IMR-90 (cell line): ENCODE results near the gene MRTFB. TPM values are rescaled to one million over a fixed set of nuclear protein-coding genes. Genes with fewer than 3 reads are reported as not detected.

ENCODE experiments used
- ATAC-seq: fragments of 200-7000 bp; cut with Tn5 transposase; 2 replicates; pipeline ENCODE4 v1.9.1; 2020; ENCODE audit warnings: low read depth, mild to moderate bottlenecking, moderate library complexity
- BruUV-seq: library from RNA; stranded (reverse); fragments of 400-500 nt; replicated peaks from 2 replicates; lab custom pipeline; 2021; lab: Mats Ljungman, UMichigan
- CTCF ChIA-PET: fragments of 300-600 bp; formaldehyde crosslinking; extraction: SDS; loops from one replicate; lab custom pipeline; 2021; ENCODE audit warnings: antibody characterized with exemption; lab: Yijun Ruan, JAX
- POLR2A ChIA-PET: fragments of 300-600 bp; sonication (Branson Sonifier 250); formaldehyde crosslinking; loops from one replicate; lab custom pipeline; 2022; ENCODE audit warnings: antibody characterized with exemption; ENCODE audit not compliant: unreplicated experiment; lab: Charles Lee
- DNase-seq: peaks from one replicate; pipeline ENCODE4 v3.0.0; 2013
- H2AFZ ChIP-seq: replicated peaks from 2 replicates; pipeline ENCODE3; 2013; ENCODE audit warnings: low read length, mild to moderate bottlenecking; ENCODE audit not compliant: poor library complexity
- H2AK5ac ChIP-seq: 2 replicates; pipeline ENCODE4 v1.6.1; 2013; ENCODE audit warnings: low read depth, low read length, inconsistent platforms
- H2AK9ac ChIP-seq: replicated peaks from 2 replicates; pipeline ENCODE3; 2013; ENCODE audit warnings: mild to moderate bottlenecking, low read depth, low read length, moderate library complexity; ENCODE audit not compliant: poor library complexity
- H2BK120ac ChIP-seq: 2 replicates; pipeline ENCODE4 v1.6.1; 2013; ENCODE audit warnings: low read depth, low read length, inconsistent platforms
- H2BK15ac ChIP-seq: 3 replicates; pipeline ENCODE4 v1.6.1; 2013; ENCODE audit warnings: low read depth, low read length, inconsistent platforms
- H2BK20ac ChIP-seq: 2 replicates; pipeline ENCODE4 v1.6.1; 2013; ENCODE audit warnings: low read depth, mild to moderate bottlenecking, inconsistent platforms, low read length, moderate library complexity
- H2BK5ac ChIP-seq: 2 replicates; pipeline ENCODE4 v1.6.1; 2013; ENCODE audit warnings: mild to moderate bottlenecking, low read depth, low read length, inconsistent platforms; ENCODE audit not compliant: poor library complexity, severe bottlenecking
- H3K14ac ChIP-seq: replicated peaks from 2 replicates; pipeline ENCODE4 v1.6.1; 2013; ENCODE audit warnings: low read depth, low read length, inconsistent platforms
- H3K18ac ChIP-seq: 2 replicates; pipeline ENCODE4 v1.6.1; 2013; ENCODE audit warnings: low read depth, low read length, control low read depth
- H3K23ac ChIP-seq: 2 replicates; pipeline ENCODE4 v1.6.1; 2013; ENCODE audit warnings: low read depth, low read length, inconsistent platforms
- H3K27ac ChIP-seq: 2 replicates; pipeline ENCODE4 v1.5.1; 2013; ENCODE audit warnings: mild to moderate bottlenecking, control low read depth, low read length; ENCODE audit not compliant: insufficient read depth
- H3K27me3 ChIP-seq: 2 replicates; pipeline ENCODE4 v1.6.1; 2013; ENCODE audit warnings: low read length; ENCODE audit not compliant: control insufficient read depth, insufficient read depth
- H3K36me3 ChIP-seq: 2 replicates; pipeline ENCODE4 v1.6.1; 2013; ENCODE audit warnings: low read length, mixed read lengths; ENCODE audit not compliant: control insufficient read depth, insufficient read depth
- H3K4ac ChIP-seq: 2 replicates; pipeline ENCODE4 v1.6.1; 2013; ENCODE audit warnings: low read depth, low read length, inconsistent platforms
- H3K4me1 ChIP-seq: 2 replicates; pipeline ENCODE4 v1.6.1; 2013; ENCODE audit warnings: low read length, mixed read lengths; ENCODE audit not compliant: control insufficient read depth, insufficient read depth
- H3K4me2 ChIP-seq: 2 replicates; pipeline ENCODE4 v1.6.1; 2013; ENCODE audit warnings: low read depth, mild to moderate bottlenecking, control low read depth, low read length, moderate library complexity
- H3K4me3 ChIP-seq: 2 replicates; pipeline ENCODE4 v1.5.1; 2013; ENCODE audit warnings: low read depth, mild to moderate bottlenecking, control low read depth, low read length, moderate library complexity; ENCODE audit not compliant: insufficient read depth
- H3K56ac ChIP-seq: 2 replicates; pipeline ENCODE4 v1.6.1; 2013; ENCODE audit warnings: low read length, inconsistent platforms; ENCODE audit not compliant: insufficient read depth; ENCODE audit errors: extremely low read depth
- H3K79me1 ChIP-seq, 2 experiments: 2 replicates each; pipeline ENCODE4 v1.6.1; 2013; ENCODE audit warnings: low read length in 2 of 2, inconsistent platforms in 1 of 2, low read depth in 1 of 2
- H3K9ac ChIP-seq: 2 replicates; pipeline ENCODE4 v1.6.1; 2013; ENCODE audit warnings: low read depth, low read length, control low read depth
- H3K9me1 ChIP-seq: 2 replicates; pipeline ENCODE4 v1.6.1; 2013; ENCODE audit warnings: low read length, inconsistent platforms; ENCODE audit not compliant: insufficient read depth
- H3K9me3 ChIP-seq: 2 replicates; pipeline ENCODE4 v1.6.1; 2013; ENCODE audit warnings: low read length; ENCODE audit not compliant: control insufficient read depth, insufficient read depth
- H4K20me1 ChIP-seq: 2 replicates; pipeline ENCODE4 v1.6.1; 2013; ENCODE audit warnings: low read length, inconsistent platforms; ENCODE audit not compliant: insufficient read depth
- H4K5ac ChIP-seq: 2 replicates; pipeline ENCODE4 v1.6.1; 2013; ENCODE audit warnings: mild to moderate bottlenecking, low read depth, low read length, control low read depth
- H4K8ac ChIP-seq, 2 experiments: 2 replicates each; pipeline ENCODE4 v1.6.1; 2013; ENCODE audit warnings: low read depth in 2 of 2, low read length in 2 of 2, control low read depth in 1 of 2, inconsistent platforms in 1 of 2
- H4K91ac ChIP-seq: 2 replicates; pipeline ENCODE4 v1.6.1; 2013; ENCODE audit warnings: low read depth, low read length, inconsistent platforms; ENCODE audit not compliant: insufficient read depth
- BHLHE40 ChIP-seq: fragments of 150-350 bp; IDR thresholded peaks from 2 replicates; pipeline ENCODE4 v1.6.1; 2016; ENCODE audit warnings: mild to moderate bottlenecking, low read depth, low read length
- CEBPB ChIP-seq: IDR thresholded peaks from 2 replicates; pipeline ENCODE4 v1.6.1; 2012; ENCODE audit warnings: low read depth, low read length, improper control_type of control experiment
- CHD1 ChIP-seq: IDR thresholded peaks from 2 replicates; pipeline ENCODE4 v1.6.1; 2012; ENCODE audit warnings: low read depth, low read length, improper control_type of control experiment
- CTCF ChIP-seq: conservative IDR thresholded peaks from 2 replicates; pipeline ENCODE4 v1.5.1; 2012; ENCODE audit warnings: mild to moderate bottlenecking, low read depth, low read length, improper control_type of control experiment
- ELK1 ChIP-seq: fragments of 150-350 bp; IDR thresholded peaks from 2 replicates; pipeline ENCODE4 v1.6.1; 2016; ENCODE audit warnings: low read depth, mild to moderate bottlenecking, low read length, moderate library complexity, borderline replicate concordance
- FOS ChIP-seq: fragments of 150-350 bp; IDR thresholded peaks from 2 replicates; pipeline ENCODE4 v1.6.1; 2016; ENCODE audit warnings: low read depth, low read length
- MAFK ChIP-seq: IDR thresholded peaks from 2 replicates; pipeline ENCODE4 v1.6.1; 2012; ENCODE audit warnings: low read depth, low read length, improper control_type of control experiment
- MAZ ChIP-seq: IDR thresholded peaks from 2 replicates; pipeline ENCODE4 v1.6.1; 2012; ENCODE audit warnings: low read depth, mild to moderate bottlenecking, low read length, improper control_type of control experiment, moderate library complexity, borderline replicate concordance
- MXI1 ChIP-seq: IDR thresholded peaks from 2 replicates; pipeline ENCODE4 v1.6.1; 2012; ENCODE audit warnings: low read depth, mild to moderate bottlenecking, low read length, moderate library complexity, borderline replicate concordance
- NFE2L2 ChIP-seq: fragments of 150-350 bp; IDR thresholded peaks from 2 replicates; pipeline ENCODE4 v1.6.1; 2016; ENCODE audit warnings: low read depth, mild to moderate bottlenecking, low read length
- POLR2A ChIP-seq: IDR thresholded peaks from 2 replicates; pipeline ENCODE4 v1.6.1; 2012; ENCODE audit warnings: mild to moderate bottlenecking, low read depth, low read length
- RAD21 ChIP-seq: IDR thresholded peaks from 2 replicates; pipeline ENCODE4 v1.6.1; 2012; ENCODE audit warnings: low read length, improper control_type of control experiment
- RCOR1 ChIP-seq: IDR thresholded peaks from 2 replicates; pipeline ENCODE4 v1.6.1; 2012; ENCODE audit warnings: mild to moderate bottlenecking, low read length, improper control_type of control experiment; ENCODE audit not compliant: insufficient replicate concordance
- RFX5 ChIP-seq: IDR thresholded peaks from 2 replicates; pipeline ENCODE4 v1.8.0; 2012; ENCODE audit warnings: low read depth, mild to moderate bottlenecking, low read length, moderate library complexity
- SMC3 ChIP-seq: fragments of 150-350 bp; IDR thresholded peaks from 2 replicates; pipeline ENCODE4 v1.6.1; 2016; ENCODE audit warnings: low read depth, mild to moderate bottlenecking, antibody characterized with exemption, low read length, moderate library complexity
- USF2 ChIP-seq: fragments of 150-350 bp; IDR thresholded peaks from 2 replicates; pipeline ENCODE4 v1.6.1; 2017; ENCODE audit warnings: mild to moderate bottlenecking, antibody characterized with exemption, low read length, low read depth
- WGBS, 2 experiments: methylation state at CpG; one replicate each; pipeline versions ENCODE4 v1.1.5 to v1.1.7; 2013; ENCODE audit warnings: missing lambda C conversion rate in 2 of 2; ENCODE audit not compliant: insufficient read length in 1 of 2; ENCODE audit errors: extremely low coverage in 2 of 2; 5-methylcytosine and 5-hydroxymethylcytosine counted together
- dilution Hi-C: fragments of 300-500 bp; cut with HindIII; formaldehyde crosslinking; loops from one replicate; pipeline ENCODE4 v1.14.3; 2018; ENCODE audit warnings: low sequenced_read_pairs; ENCODE audit not compliant: unreplicated experiment
- in situ Hi-C: fragments of 300-500 bp; cut with MboI; formaldehyde crosslinking; loops from 3 replicates; pipeline ENCODE4 v1.14.3; 2019; ENCODE audit warnings: low sequenced_read_pairs, inconsistent platforms, mixed read lengths
- intact Hi-C: fragments of 100-400 bp; cut with micrococcal nuclease; formaldehyde crosslinking; loops from 2 replicates; pipeline ENCODE4 v1.10.0; 2022
- polyA plus RNA-seq, 3 experiments: library from polyadenylated mRNA; depleted of rRNA; stranded (reverse); fragments of >200 nt; gene quantifications; 2 replicates each; pipeline ENCODE4 v1.2.3, GENCODE V29; 2012; ENCODE audit warnings: low replicate concordance in 1 of 3
- total RNA-seq: library from RNA; depleted of rRNA; stranded (reverse); fragments of >200 nt; gene quantifications from 2 replicates; pipeline ENCODE4 v1.2.3, GENCODE V29; 2012

The MRTFB gene
- total and polyA plus RNA-seq, 2 of the 4 experiments (the other 2 are of a cell fraction): 4.4 to 5.4 TPM

- Histone ChIP-seq H3K56ac (no peak overlapping the region), H3K9me3 (no peaks in the 10 kb centered on the region), H3K14ac (0 out of 2 replicates have a peak overlapping the region, but pooled peaks have one; percentile 16), H4K91ac (no peak overlapping the region), H2AK9ac (no peak overlapping the region), H3K9ac (no peak overlapping the region), H4K8ac (no peak overlapping the region), H2BK20ac (no peak overlapping the region), H3K4me3 (no peak overlapping the region), H2BK5ac (no peak overlapping the region), H3K36me3 (peaks cover 7% of the 10 kb centered on the region), H3K23ac (no peak overlapping the region), H2AFZ (no peak overlapping the region), H2BK120ac (no peak overlapping the region), H3K9me1 (peaks cover 6% of the 10 kb centered on the region), H4K5ac (no peak overlapping the region), H3K4me1 (peaks cover 2% of the 10 kb centered on the region; the same call in 1 of the 2 replicates), H3K79me1 (no peaks in the 10 kb centered on the region), H2AK5ac (no peak overlapping the region), H3K4ac (peak overlapping the region; percentile 15; the same call in 1 of the 2 replicates), H3K18ac (no peak overlapping the region), H3K27me3 (no peaks in the 10 kb centered on the region), H4K20me1 (no peaks in the 10 kb centered on the region), H2BK15ac (no peak overlapping the region), H3K27ac (no peak overlapping the region), H3K4me2 (no peak overlapping the region)
- ATAC-seq: peak; percentile 48
- CTCF ChIA-PET: interaction anchor here (1.4 kb wide), 2 partner anchors 15 to 34 kb away, joined by 3 to 5 read pairs; no protein-coding TSS in a partner anchor
- in situ Hi-C loops (loop anchor here (10.0 kb wide), 1 partner anchor 55 kb away; no protein-coding TSS in a partner anchor), intact Hi-C loops (no loop called here), dilution Hi-C loops (no loop called here)
- BruUV-seq: no TSS peak
- POLR2A ChIA-PET: no interaction called here
- DNase-seq: no peak
- TF ChIP-seq RCOR1 (no peak), USF2 (no peak), RAD21 (no peak), CTCF (no peak), MAFK (no peak), MAZ (no peak), MXI1 (no peak), CHD1 (no peak), NFE2L2 (no peak), FOS (no peak), RFX5 (no peak), POLR2A (no peak), CEBPB (no peak), SMC3 (no peak), BHLHE40 (no peak), ELK1 (no peak)
- WGBS, 2 experiments: no CpG with 5 or more reads among the region's 3 CpGs
Observed at GRCh38 chr16:14219983-14220382, 148.9 kb downstream of the MRTFB start.
